SK-N-SH treated with all-trans-retinoic acid at 6 μM for 48 hours (cell line): Measurements from ENCODE around the gene BICD1.

Experiments
- ATAC-seq: fragments of 200-7000 bp; cut with Tn5 transposase; 3 replicates; pipeline ENCODE4 v1.9.1; 2020; ENCODE audit warnings: mild to moderate bottlenecking, moderate library complexity
- ARNTL ChIP-seq: fragments of 450-650 bp; formaldehyde crosslinking; IDR thresholded peaks from 2 replicates; pipeline ENCODE4 v1.5.0; 2020; ENCODE audit warnings: low read depth, mild to moderate bottlenecking, moderate library complexity, borderline replicate concordance
- BACH2 ChIP-seq: fragments of 250-450 bp; sonication (Bioruptor Pico); IDR thresholded peaks from 2 replicates; pipeline ENCODE4 v1.9.0; 2021; ENCODE audit warnings: mild to moderate bottlenecking, borderline replicate concordance
- CSDC2 ChIP-seq: fragments of 250-450 bp; sonication (Bioruptor Pico); IDR thresholded peaks from 2 replicates; pipeline ENCODE4 v1.5.0; 2020; ENCODE audit warnings: mild to moderate bottlenecking, moderate library complexity
- ESRRG ChIP-seq: fragments of 250-450 bp; sonication (Bioruptor Pico); IDR thresholded peaks from 2 replicates; pipeline ENCODE4 v1.6.1; 2021; ENCODE audit warnings: mild to moderate bottlenecking
- GLIS3 ChIP-seq: fragments of 250-450 bp; sonication (Bioruptor Pico); IDR thresholded peaks from 2 replicates; pipeline ENCODE4 v1.5.0; 2020; ENCODE audit warnings: mild to moderate bottlenecking, moderate library complexity
- ISL1 ChIP-seq: fragments of 250-450 bp; sonication (Bioruptor Pico); IDR thresholded peaks from 2 replicates; pipeline ENCODE4 v2.1.2; 2022; ENCODE audit warnings: mild to moderate bottlenecking, moderate library complexity
- OSR1 ChIP-seq: fragments of 250-450 bp; sonication (Bioruptor Pico); IDR thresholded peaks from 2 replicates; pipeline ENCODE4 v1.8.0; 2022; ENCODE audit warnings: moderate library complexity, mild to moderate bottlenecking, inconsistent platforms
- PPARA ChIP-seq: fragments of 250-450 bp; sonication (Bioruptor Pico); IDR thresholded peaks from 2 replicates; pipeline ENCODE4 v1.5.0; 2020; ENCODE audit warnings: mild to moderate bottlenecking, borderline replicate concordance
- RARB ChIP-seq: fragments of 250-450 bp; sonication (Bioruptor Pico); IDR thresholded peaks from 2 replicates; pipeline ENCODE4 v1.8.0; 2021; ENCODE audit warnings: mild to moderate bottlenecking, moderate library complexity
- TCF4 ChIP-seq: fragments of 250-450 bp; sonication (Bioruptor Pico); IDR thresholded peaks from 2 replicates; pipeline ENCODE4 v1.8.0; 2021; ENCODE audit warnings: mild to moderate bottlenecking, moderate library complexity, borderline replicate concordance
- TOX ChIP-seq: fragments of 250-450 bp; sonication (Bioruptor Pico); IDR thresholded peaks from 2 replicates; pipeline ENCODE4 v1.8.0; 2021; ENCODE audit warnings: mild to moderate bottlenecking, moderate library complexity, borderline replicate concordance
- ZFP30 ChIP-seq: fragments of 450-650 bp; formaldehyde crosslinking; IDR thresholded peaks from 2 replicates; pipeline ENCODE4 v1.5.0; 2022; ENCODE audit warnings: mild to moderate bottlenecking, moderate library complexity
- ZNF70 ChIP-seq: fragments of 450-650 bp; formaldehyde crosslinking; IDR thresholded peaks from 2 replicates; pipeline ENCODE4 v1.5.0; 2020; ENCODE audit warnings: mild to moderate bottlenecking, moderate library complexity
- TF ChIP-seq, protein P1 (sequence below): fragments of 250-450 bp; sonication (Bioruptor Pico); IDR thresholded peaks from 2 replicates; pipeline ENCODE4 v1.5.1; 2021; ENCODE audit warnings: mild to moderate bottlenecking, moderate library complexity
- TF ChIP-seq, protein P2 (sequence below): fragments of 250-450 bp; sonication (Bioruptor Pico); IDR thresholded peaks from 2 replicates; pipeline ENCODE4 v1.8.0; 2021; ENCODE audit warnings: low read depth, mild to moderate bottlenecking, moderate library complexity, borderline replicate concordance
- TF ChIP-seq, protein P3 (sequence below): fragments of 250-450 bp; sonication (Bioruptor Pico); IDR thresholded peaks from 2 replicates; pipeline ENCODE4 v1.8.0; 2020; ENCODE audit warnings: mild to moderate bottlenecking, moderate library complexity, borderline replicate concordance
- TF ChIP-seq, protein P4 (sequence below): fragments of 250-450 bp; sonication (Bioruptor Pico); IDR thresholded peaks from 2 replicates; pipeline ENCODE4 v1.5.1; 2020; ENCODE audit warnings: low read depth, mild to moderate bottlenecking, moderate library complexity

The BICD1 gene

DNA sequence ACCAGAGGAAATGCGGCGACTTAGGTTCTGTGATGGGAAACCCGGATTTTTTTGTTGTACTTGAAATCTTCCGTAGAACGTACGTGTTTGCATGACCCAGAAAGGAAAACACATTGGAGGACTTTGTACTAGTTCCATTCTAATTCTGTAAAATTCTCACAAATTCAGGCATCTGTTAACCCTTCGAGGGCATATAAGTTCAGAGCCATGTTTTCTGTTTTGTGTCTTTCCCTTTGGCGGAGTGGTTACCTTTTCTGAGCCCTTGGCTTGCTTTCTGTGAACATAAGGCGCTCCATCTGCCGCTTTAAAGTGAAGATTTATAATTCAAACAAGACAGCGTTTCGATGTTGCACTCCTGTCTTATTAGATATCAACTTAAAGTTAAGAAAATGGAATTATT is 34.2 kb downstream of the BICD1 start:
- TF ChIP-seq, protein P1, sequence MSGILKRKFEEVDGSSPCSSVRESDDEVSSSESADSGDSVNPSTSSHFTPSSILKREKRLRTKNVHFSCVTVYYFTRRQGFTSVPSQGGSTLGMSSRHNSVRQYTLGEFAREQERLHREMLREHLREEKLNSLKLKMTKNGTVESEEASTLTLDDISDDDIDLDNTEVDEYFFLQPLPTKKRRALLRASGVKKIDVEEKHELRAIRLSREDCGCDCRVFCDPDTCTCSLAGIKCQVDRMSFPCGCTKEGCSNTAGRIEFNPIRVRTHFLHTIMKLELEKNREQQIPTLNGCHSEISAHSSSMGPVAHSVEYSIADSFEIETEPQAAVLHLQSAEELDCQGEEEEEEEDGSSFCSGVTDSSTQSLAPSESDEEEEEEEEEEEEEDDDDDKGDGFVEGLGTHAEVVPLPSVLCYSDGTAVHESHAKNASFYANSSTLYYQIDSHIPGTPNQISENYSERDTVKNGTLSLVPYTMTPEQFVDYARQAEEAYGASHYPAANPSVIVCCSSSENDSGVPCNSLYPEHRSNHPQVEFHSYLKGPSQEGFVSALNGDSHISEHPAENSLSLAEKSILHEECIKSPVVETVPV (CRISPR knock-in tag) = no peak
- TF ChIP-seq RARB (CRISPR knock-in tag) = no peak
- TF ChIP-seq, protein P2, sequence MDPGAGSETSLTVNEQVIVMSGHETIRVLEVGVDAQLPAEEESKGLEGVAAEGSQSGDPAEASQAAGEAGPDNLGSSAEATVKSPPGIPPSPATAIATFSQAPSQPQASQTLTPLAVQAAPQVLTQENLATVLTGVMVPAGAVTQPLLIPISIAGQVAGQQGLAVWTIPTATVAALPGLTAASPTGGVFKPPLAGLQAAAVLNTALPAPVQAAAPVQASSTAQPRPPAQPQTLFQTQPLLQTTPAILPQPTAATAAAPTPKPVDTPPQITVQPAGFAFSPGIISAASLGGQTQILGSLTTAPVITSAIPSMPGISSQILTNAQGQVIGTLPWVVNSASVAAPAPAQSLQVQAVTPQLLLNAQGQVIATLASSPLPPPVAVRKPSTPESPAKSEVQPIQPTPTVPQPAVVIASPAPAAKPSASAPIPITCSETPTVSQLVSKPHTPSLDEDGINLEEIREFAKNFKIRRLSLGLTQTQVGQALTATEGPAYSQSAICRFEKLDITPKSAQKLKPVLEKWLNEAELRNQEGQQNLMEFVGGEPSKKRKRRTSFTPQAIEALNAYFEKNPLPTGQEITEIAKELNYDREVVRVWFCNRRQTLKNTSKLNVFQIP (CRISPR knock-in tag) = no peak
- TF ChIP-seq, all 23 proteins: peak for 0
- ATAC-seq = no peak

DNA sequence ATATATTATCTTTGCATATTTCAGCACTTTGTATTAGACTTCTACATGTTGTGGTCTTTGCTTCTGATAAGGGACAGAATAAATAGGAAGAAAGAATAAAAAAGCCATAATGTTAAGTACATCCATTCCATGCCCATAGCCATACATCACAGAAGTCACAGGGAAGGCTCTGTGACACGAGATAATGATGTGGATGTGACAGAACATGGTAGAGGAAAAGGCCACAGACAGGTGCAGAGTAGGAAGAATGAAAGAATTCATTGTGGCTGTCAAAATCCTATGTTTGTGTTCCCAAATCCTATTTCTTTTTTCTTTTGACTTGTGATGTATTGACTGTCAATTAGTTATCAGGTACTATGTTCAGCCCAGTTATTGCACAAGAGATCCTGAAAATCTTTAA is 38.4 kb downstream of the BICD1 start:
- ATAC-seq = no peak
- TF ChIP-seq, protein P1 (CRISPR knock-in tag) = no peak
- TF ChIP-seq GLIS3 (CRISPR knock-in tag) = no peak

DNA sequence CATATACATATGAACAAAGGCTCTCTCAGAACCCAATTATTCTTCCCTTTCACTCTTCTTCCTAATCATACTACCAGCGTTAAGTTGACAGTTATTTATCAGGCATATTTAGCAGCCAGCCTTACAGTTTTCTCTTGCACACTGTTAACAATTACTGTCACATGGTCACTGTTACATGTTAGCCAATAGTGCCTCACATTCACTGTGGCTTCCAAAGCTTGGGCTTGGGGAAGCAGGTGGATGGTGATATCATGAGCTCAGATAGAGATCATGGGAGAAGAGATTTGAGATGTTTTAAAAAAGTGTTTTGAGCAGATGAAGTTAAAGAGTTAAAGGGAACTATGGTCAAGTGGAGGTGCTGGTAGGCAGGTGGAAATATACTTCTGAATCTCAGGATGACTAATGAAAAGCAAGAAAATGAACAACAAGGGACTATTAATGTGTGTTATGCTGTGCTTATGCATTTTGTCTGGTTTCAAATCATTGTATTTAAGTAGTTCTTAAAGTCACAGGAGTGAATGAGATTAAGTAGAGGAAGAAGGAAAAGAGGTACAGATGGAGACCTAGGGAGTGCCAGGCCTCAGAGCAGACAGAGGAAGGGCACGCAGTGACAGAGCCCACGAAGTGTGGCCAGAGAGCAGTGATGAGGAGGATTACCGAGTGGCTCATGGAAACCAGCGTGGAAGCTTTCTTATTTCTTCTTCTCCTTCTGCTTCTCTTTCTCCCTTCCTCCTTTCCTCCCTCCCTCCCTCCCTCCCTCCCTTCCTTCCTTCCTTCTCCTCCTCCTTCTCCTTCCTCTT is 39.6 kb downstream of the BICD1 start:
- no peak for ATAC-seq
- no peak for TF ChIP-seq ISL1 (CRISPR knock-in tag)
- no peak for TF ChIP-seq ESRRG (CRISPR knock-in tag)
- TF ChIP-seq ZNF70 (CRISPR knock-in tag) = no peak
- TF ChIP-seq ARNTL (CRISPR knock-in tag) = no peak
- TF ChIP-seq ZFP30 (CRISPR knock-in tag) = no peak
- TF ChIP-seq BACH2 = no peak
- TF ChIP-seq TCF4 (CRISPR knock-in tag) = no peak
- TF ChIP-seq PPARA (CRISPR knock-in tag) = no peak
- TF ChIP-seq, protein P1 (CRISPR knock-in tag) = no peak
- TF ChIP-seq, protein P2 (CRISPR knock-in tag) = no peak

DNA sequence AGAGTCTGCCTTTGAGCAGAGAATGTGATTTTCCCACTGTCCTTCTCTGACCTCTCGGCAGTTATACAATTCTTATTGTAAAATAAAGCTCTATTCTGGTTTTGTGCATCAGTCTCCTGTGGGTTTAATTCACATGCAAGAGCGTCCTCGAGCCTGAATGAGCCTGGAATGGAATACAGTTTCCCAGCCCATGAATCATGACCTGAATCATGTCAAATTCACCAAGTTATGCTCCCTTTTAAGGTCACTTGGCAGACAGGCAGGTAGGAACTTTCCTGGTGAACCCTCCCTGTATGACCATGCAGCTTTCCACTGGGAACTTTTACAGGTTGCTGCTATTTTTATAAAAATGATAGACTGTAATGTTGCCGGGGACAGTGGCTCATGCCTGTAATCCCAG is 41.7 kb downstream of the BICD1 start:
- no peak for ATAC-seq
- TF ChIP-seq, protein P1 (CRISPR knock-in tag) = no peak
- TF ChIP-seq RARB (CRISPR knock-in tag) = no peak
- no peak for TF ChIP-seq BACH2
- no peak for TF ChIP-seq OSR1 (CRISPR knock-in tag)
- no peak for TF ChIP-seq ZFP30 (CRISPR knock-in tag)
- TF ChIP-seq GLIS3 (CRISPR knock-in tag) = no peak
- TF ChIP-seq CSDC2 (CRISPR knock-in tag) = no peak
- no peak for TF ChIP-seq ARNTL (CRISPR knock-in tag)
- no peak for TF ChIP-seq TOX (CRISPR knock-in tag)
- TF ChIP-seq, protein P3, sequence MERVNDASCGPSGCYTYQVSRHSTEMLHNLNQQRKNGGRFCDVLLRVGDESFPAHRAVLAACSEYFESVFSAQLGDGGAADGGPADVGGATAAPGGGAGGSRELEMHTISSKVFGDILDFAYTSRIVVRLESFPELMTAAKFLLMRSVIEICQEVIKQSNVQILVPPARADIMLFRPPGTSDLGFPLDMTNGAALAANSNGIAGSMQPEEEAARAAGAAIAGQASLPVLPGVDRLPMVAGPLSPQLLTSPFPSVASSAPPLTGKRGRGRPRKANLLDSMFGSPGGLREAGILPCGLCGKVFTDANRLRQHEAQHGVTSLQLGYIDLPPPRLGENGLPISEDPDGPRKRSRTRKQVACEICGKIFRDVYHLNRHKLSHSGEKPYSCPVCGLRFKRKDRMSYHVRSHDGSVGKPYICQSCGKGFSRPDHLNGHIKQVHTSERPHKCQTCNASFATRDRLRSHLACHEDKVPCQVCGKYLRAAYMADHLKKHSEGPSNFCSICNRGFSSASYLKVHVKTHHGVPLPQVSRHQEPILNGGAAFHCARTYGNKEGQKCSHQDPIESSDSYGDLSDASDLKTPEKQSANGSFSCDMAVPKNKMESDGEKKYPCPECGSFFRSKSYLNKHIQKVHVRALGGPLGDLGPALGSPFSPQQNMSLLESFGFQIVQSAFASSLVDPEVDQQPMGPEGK (CRISPR knock-in tag) = no peak
- TF ChIP-seq, protein P4, sequence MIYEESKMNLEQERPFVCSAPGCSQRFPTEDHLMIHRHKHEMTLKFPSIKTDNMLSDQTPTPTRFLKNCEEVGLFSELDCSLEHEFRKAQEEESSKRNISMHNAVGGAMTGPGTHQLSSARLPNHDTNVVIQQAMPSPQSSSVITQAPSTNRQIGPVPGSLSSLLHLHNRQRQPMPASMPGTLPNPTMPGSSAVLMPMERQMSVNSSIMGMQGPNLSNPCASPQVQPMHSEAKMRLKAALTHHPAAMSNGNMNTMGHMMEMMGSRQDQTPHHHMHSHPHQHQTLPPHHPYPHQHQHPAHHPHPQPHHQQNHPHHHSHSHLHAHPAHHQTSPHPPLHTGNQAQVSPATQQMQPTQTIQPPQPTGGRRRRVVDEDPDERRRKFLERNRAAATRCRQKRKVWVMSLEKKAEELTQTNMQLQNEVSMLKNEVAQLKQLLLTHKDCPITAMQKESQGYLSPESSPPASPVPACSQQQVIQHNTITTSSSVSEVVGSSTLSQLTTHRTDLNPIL (CRISPR knock-in tag) = no peak
- TF ChIP-seq, protein P2 (CRISPR knock-in tag) = no peak
